ENCODE results near the gene PADI4. TPM values are rescaled to one million over a fixed set of nuclear protein-coding genes. Genes with fewer than 3 reads are reported as not detected.
"Not testable (repeated sequence)": the region's sequence is repeated elsewhere in the genome, so short reads cannot be mapped to it uniquely, and the experiment has no call there.

The PADI4 gene
- total and polyA plus RNA-seq, 5 experiments from 2014 or later = 3.9 to 12.8 (median 10.7) TPM

DNA sequence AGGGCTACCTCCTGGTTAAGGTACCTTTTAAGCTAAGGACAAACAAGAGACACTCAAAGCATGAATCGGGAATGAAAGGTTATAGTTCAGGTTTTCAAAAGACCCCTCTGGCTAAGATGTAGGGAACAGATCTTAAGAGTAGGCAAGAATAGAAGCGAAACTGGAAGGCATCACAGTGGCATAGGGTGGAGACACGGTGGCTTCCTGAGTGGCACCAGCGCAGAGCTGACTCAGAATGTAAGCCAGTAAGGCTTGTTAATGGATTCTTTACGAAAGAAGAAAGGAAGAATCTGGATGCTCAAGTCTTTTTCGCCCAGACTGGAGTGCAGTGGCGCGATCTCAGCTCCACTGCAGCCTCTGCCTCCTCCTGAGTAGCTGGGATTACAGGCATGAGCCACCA is 85.2 kb downstream of the PADI4 start:
- POLR2A ChIA-PET = no interaction called here
- Mint-ChIP-seq H3K4me3 (no peak overlapping the region), H3K4me1 (peaks cover 0 to 8% (median 1%) of the 10 kb centered on the region in 4 donors), H3K27me3 (peaks cover 0 to 1% (median 0%) of the 10 kb centered on the region in 5 donors), H3K36me3 (no peaks in the 10 kb centered on the region), H3K27ac (no peak overlapping the region), H3K9me3 (no peaks in the 10 kb centered on the region)
- no peak for ATAC-seq
- no peak for DNase-seq

DNA sequence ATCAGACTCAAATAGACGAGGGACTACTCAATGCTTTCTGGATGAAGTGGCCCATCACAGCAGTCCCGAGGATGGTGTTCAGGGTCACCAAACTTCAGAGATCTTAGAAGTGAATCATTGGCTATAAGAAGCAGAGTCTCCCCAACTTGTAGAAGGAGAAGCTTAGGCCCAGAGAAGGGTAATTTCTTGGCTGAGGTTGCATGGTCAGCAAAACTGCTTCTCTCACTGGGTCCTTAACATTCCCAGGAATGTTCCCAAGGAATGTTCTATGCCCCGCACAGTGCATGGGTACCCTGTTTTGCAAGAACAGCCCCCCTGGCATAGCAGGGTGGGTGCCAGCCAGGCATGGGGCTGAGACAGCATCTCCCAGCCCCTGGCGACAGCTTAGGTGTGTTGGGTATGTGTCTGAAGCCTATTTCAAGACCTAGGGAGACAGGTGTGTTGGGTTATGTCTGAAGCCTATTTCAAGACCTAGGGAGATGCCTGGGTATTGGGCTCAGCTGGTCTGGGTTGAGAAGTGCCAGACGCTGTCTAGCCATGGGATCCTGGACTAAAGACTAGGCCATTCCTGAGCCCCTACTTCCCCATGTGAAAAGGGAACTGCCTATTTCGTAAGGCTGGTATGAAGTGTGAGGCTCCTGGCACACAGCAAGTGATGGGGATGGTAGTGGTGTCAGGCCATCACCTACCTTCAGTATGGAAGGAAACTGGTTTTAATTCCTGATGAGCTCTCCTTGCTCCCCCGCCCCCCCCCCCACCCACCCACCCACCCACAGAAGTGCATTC is 90.1 kb downstream of the PADI4 start:
- DNase-seq = no peak
- Mint-ChIP-seq H3K27me3 (peaks cover 0 to 1% (median 0%) of the 10 kb centered on the region in 5 donors), H3K36me3 (no peaks in the 10 kb centered on the region), H3K4me1 (peaks cover 0 to 3% (median under 1%) of the 10 kb centered on the region in 4 donors), H3K4me3 (no peak overlapping the region), H3K27ac (no peak overlapping the region), H3K9me3 (no peaks in the 10 kb centered on the region)
- POLR2A ChIA-PET = no interaction called here
- no peak for ATAC-seq

DNA sequence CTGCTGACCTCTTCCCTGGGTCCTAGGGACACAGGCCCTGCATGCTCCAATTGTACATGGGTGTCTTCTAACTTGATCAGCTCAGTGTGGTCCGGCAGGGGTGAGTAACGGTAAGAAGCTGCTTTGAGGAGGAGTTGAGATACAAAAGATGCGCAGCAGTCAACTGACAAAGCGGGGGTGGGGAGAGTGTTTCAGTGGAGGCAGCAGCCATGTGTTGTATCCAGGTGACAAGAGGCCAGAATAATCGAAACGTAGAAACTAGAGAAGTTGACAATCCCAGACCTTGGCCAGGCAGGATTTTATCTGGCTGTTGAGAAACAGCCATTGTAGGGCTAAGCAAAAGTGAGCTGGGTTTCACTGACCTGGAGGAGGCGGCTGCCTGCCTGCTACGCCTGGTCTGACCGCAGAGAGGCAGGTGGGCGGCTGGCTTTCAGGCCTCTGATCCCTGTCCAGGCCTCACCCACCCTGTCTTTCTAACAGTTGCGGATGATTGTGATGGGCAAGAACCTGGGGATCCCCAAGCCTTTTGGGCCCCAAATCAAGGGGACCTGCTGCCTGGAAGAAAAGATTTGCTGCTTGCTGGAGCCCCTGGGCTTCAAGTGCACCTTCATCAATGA is 92.8 kb downstream of the PADI4 start:
- H3K27ac Mint-ChIP-seq = peak overlapping the region in 1 of 10 donors; percentile 55
- H3K27me3 Mint-ChIP-seq = no peaks in the 10 kb centered on the region
- POLR2A ChIA-PET = no interaction called here
- DNase-seq (no peak), ATAC-seq (no peak)
- no peaks in the 10 kb centered on the region for H3K9me3 Mint-ChIP-seq
- no peaks in the 10 kb centered on the region for H3K36me3 Mint-ChIP-seq
- H3K4me1 Mint-ChIP-seq = peaks cover 0 to 2% (median 0%) of the 10 kb centered on the region in 4 donors
- H3K4me3 Mint-ChIP-seq = no peak overlapping the region

DNA sequence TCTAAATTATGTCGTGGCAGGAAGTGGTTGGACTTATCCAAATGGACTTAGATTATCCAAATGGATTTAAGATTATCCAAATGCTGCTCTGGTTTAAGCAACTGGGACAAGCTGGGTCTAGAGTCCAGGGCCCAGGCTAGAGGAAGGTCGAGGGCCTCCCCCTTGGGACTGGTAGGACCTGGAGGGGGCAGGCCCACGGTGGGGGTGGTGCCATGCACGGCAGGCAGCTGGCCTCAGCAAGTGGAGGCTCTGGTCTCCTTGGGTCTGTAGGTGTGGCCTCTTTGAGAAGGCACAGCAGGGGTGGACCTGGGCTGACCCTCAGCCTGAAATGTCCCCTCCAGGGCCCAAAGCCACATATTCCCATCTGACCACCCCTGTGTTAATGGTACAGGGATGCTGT is 93.8 kb downstream of the PADI4 start:
- H3K4me1 Mint-ChIP-seq = peaks cover 0 to 6% (median 3%) of the 10 kb centered on the region in 4 donors
- H3K4me3 Mint-ChIP-seq = no peak overlapping the region
- ATAC-seq (no peak), DNase-seq (no peak)
- no peaks in the 10 kb centered on the region for H3K9me3 Mint-ChIP-seq
- H3K27me3 Mint-ChIP-seq = no peaks in the 10 kb centered on the region
- POLR2A ChIA-PET = no interaction called here
- peaks cover 0 to 2% (median 0%) of the 10 kb centered on the region in 3 donors for H3K36me3 Mint-ChIP-seq
- H3K27ac Mint-ChIP-seq = no peak overlapping the region

DNA sequence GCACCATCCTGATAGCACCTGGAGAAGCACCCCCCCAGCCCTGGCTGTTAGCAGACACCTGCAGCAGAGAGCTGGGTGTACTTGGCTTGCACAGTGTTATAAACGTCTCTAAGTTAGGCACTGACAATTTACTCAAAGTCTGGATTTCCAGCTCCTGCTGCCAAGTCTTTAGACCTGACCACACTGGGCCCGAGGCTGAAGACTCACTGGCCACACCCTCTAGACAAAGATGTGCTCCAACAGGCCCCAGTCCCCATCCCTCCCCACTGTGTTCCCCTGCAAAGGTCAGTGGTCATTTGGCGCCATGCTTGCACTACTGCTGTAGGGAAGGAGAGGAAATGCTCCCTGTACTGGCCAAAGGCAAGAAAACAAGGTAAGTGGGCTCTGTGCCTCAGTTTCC is 95.1 kb downstream of the PADI4 start:
- H3K4me1 Mint-ChIP-seq = peaks cover 0 to 8% (median 3%) of the 10 kb centered on the region in 4 donors
- no peak for ATAC-seq
- POLR2A ChIA-PET = no interaction called here
- peaks cover 0 to 14% (median 2%) of the 10 kb centered on the region in 3 donors for H3K36me3 Mint-ChIP-seq
- H3K4me3 Mint-ChIP-seq = no peak overlapping the region
- no peaks in the 10 kb centered on the region for H3K27me3 Mint-ChIP-seq
- H3K27ac Mint-ChIP-seq = no peak overlapping the region
- no peaks in the 10 kb centered on the region for H3K9me3 Mint-ChIP-seq
- no peak for DNase-seq

DNA sequence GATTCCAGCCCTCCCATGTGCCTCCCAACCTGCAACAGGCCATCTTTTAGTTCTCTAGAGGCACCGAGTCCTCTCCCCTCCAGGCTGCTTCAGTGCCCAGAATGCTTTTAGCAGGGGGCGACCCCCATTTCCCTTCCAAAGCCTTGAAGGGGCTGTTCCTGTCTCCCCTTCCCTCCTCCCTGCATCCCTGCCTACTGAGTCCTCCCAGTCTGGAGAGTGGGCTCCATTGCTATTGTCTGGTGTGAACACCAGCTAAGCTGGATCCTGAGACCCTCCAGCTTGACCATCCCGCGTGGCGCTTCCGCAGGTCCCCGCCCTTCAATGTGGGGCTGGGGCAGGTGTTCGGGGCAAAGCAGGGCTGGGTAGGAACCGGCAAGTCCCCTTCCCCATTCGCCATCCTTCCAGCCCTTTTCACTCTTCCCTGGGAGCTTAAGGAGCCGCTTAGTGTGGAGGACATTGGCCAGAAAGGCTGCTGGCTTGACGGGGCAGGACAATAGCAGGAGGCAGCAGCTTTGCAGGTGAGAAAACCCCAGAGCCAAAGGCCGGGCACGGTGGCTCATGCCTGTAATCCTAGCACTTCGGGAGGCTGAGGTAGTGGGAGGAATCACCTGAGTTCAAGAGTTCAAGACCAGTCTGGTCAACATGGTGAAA is 96.2 kb downstream of the PADI4 start:
- peaks cover 0 to 8% (median 3%) of the 10 kb centered on the region in 4 donors for H3K4me1 Mint-ChIP-seq
- POLR2A ChIA-PET = no interaction called here
- ATAC-seq (no peak), DNase-seq (no peak)
- H3K36me3 Mint-ChIP-seq = peaks cover 0 to 25% (median 9%) of the 10 kb centered on the region in 3 donors
- no peaks in the 10 kb centered on the region for H3K9me3 Mint-ChIP-seq
- H3K27ac Mint-ChIP-seq = no peak overlapping the region
- no peak overlapping the region for H3K4me3 Mint-ChIP-seq
- H3K27me3 Mint-ChIP-seq = no peaks in the 10 kb centered on the region

DNA sequence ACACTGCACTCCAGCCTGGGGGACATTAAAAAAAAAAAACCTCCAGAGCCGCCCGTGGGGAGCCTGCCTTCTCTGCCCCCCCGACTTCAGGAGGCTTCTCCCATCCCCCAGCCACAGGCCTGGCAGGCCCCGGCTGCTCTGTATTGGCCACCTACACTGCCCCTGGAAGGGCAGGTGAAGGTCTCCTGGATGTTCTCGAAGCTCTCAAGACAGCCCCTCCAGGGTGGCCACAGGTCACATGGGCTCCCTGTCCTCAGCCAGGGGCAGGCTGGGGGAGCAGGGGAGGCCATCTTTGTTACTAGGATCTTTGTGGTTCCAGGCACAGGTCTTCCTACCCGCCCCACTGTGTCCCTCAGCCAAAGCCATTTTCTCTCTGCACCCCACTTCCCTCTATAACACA is 96.8 kb downstream of the PADI4 start:
- POLR2A ChIA-PET = no interaction called here
- no peak overlapping the region for H3K4me3 Mint-ChIP-seq
- H3K36me3 Mint-ChIP-seq = peaks cover 0 to 32% (median 12%) of the 10 kb centered on the region in 3 donors
- peak overlapping the region in 3 of 10 donors; percentile 24 to 71 (median 29) for H3K27ac Mint-ChIP-seq
- H3K4me1 Mint-ChIP-seq = peaks cover 0 to 8% (median 3%) of the 10 kb centered on the region in 4 donors
- no peak for DNase-seq
- H3K9me3 Mint-ChIP-seq = no peaks in the 10 kb centered on the region
- ATAC-seq = no peak
- no peaks in the 10 kb centered on the region for H3K27me3 Mint-ChIP-seq

DNA sequence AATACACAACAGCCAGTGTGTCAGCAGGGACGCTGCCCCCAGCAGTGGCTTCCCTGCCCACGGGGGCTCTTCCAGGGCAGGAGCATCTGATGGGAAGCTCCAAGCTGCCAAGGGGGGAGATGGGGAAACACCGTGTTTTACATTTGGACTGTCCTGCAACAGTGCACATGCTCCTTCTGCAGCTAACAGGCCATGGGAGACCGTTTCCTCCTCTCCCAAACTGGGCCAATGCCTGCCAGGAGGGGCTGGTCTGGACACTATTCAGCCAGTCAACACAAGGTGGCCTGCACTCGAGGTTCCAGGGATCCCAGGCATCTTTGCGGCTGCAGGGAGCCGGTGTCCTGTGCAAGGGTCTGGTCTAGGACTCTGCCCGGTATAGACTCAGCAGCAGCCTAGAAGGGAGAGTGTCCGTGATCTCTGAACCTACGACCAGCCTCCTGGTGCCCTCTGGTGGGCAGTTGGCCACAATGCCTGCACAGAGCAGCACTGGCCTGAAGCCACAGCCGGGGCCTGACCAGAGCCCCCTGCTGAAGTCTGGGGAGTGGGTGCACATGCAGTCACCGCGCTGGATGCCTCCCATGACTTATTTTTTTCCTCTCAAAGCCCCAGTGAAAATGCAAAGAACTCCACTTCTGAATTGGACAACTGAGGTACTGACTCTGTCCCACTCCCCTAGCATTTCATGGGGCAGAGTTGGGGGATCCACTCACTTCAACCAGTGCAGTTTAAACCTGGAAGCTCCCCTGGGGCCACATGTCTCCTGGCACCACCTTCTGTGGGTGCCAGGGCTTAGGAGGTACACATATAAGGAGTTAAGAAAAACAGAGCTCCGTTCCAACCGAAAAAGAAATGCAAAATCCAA is 98.1 kb downstream of the PADI4 start:
- DNase-seq (peak in 9 of 10 donors; percentile 24 to 73 (median 36)), ATAC-seq (peak; percentile 80 to 91)
- Mint-ChIP-seq H3K27ac (peak overlapping the region in 4 of 10 donors; percentile 20 to 71 (median 52)), H3K4me3 (no peak overlapping the region), H3K27me3 (no peaks in the 10 kb centered on the region), H3K4me1 (peaks cover 0 to 8% (median 3%) of the 10 kb centered on the region in 4 donors), H3K36me3 (peaks cover 0 to 45% (median 12%) of the 10 kb centered on the region in 3 donors), H3K9me3 (no peaks in the 10 kb centered on the region)
- POLR2A ChIA-PET = no interaction called here

DNA sequence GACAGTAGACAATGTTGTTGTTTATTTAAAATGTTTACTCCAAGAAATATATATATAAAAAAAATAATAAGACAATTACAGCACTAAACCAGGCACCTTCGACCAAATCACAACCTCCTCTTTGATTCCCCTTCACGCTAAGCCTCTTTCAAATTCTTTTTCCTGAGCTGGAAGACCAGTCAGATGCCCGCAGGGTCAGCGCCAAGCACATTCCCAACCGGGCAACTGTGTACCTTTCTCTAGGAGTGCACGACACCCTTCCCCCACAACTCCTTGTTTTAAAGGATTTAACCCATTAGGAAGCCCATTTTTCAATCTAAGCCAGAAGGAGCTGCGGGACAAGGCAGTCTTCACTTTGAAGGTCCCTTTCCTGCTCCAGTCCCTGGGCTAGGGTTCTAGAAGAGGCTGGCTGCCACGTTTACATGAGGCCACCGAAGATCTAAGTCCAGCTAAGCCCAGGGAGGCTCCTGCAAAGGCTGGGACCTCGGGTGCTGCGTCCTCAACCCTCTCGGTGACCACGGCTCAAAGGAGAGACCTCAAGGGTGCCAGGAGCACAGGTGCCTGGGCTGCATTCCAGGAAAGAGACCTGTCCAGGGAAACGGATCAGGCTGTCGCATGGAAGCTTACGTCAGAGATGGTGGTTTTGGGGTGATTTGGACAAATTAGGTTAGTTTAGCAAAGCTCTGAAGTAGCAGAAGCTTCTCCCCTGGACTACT is 98.9 kb downstream of the PADI4 start:
- ATAC-seq = not testable (repeated sequence)

DNA sequence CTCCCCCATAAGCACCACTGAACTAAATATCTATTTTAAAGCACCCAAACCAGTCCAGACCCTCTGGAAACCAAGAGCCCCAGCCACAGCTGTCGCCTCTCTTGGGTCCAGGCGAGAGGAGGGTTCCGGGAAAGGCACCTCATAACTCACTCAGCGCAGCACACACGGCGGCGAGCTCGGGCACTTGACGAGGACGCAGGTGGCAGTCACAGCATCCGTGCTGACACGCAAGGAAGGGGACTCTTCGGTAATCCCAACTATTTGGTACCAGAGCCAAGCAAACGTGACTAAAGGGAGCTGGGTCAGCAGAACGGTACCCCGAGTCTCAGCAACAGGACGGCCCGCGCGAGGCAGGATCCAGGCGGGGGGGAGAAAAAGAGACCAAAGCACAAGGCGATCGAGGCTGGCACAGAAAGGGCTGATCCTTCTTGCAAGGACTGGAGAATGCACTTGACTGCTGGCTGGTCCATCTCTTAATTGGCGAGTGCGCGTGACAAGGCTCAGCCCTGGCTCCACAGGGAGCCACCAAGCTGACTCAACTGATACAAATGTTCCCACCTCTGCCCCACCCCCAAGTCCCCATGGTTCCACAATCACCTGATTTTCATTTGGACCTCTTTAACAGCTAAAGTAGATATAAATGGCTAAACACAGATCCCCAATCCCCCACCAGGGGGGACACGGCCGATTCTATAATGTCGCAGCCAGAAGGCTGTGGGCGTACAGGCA is 100.0 kb downstream of the PADI4 start:
- H3K27me3 Mint-ChIP-seq, H3K4me3 Mint-ChIP-seq, DNase-seq, H3K9me3 Mint-ChIP-seq, ATAC-seq, POLR2A ChIA-PET: not testable (repeated sequence)
- peaks cover 0 to 63% (median 15%) of the 10 kb centered on the region in 3 donors for H3K36me3 Mint-ChIP-seq
- H3K27ac Mint-ChIP-seq = peak overlapping the region in 1 of 10 donors; percentile 17
- H3K4me1 Mint-ChIP-seq = peaks cover 0 to 11% (median 3%) of the 10 kb centered on the region in 4 donors

More for the DNA sequence above, 98.9 kb downstream of the PADI4 start:
- Mint-ChIP-seq H3K27ac (peak overlapping the region in 3 of 10 donors; percentile 48 to 73 (median 62)), H3K36me3 (peaks cover 0 to 53% (median 12%) of the 10 kb centered on the region in 3 donors)
- DNase-seq, H3K9me3 Mint-ChIP-seq, H3K4me3 Mint-ChIP-seq, H3K27me3 Mint-ChIP-seq, POLR2A ChIA-PET, H3K4me1 Mint-ChIP-seq: not testable (repeated sequence)

DNA sequence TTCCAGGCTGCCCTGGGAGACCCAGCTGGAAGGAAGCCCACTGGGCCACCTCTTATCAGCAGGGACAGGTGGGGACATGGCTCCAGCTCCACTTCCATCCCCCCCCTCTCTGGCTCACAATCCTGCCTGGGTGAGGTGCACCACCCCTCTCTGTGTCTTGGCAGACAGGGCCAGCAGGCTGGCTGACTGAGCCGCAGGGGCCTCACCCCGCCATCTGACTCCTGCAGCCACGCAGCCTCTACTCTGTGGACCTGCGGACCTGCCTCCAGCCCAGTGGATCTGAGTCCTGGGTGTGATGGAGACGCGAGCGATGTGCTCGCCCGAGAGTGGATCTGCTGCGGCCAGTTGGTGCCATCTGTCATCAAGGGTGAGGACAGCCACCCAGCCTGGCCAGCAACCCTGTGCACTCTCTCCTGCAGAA is 101.4 kb downstream of the PADI4 start:
- H3K9me3 Mint-ChIP-seq = no peaks in the 10 kb centered on the region
- no peak overlapping the region for H3K4me3 Mint-ChIP-seq
- ATAC-seq (no peak), DNase-seq (no peak)
- H3K27me3 Mint-ChIP-seq = no peaks in the 10 kb centered on the region
- POLR2A ChIA-PET = interaction anchor here (0.6 kb wide), 1 partner anchor 402 kb away, joined by 3 read pairs; no protein-coding TSS in a partner anchor
- peak overlapping the region in 2 of 10 donors; percentile 25 to 64 for H3K27ac Mint-ChIP-seq
- peaks cover 0 to 13% (median 3%) of the 10 kb centered on the region in 4 donors for H3K4me1 Mint-ChIP-seq
- H3K36me3 Mint-ChIP-seq = peaks cover 0 to 78% (median 19%) of the 10 kb centered on the region in 3 donors
